ENCODE data around the gene MRPL9. TPM values are rescaled to one million over a fixed set of nuclear protein-coding genes. Genes with fewer than 3 reads are reported as not detected.

MRPL9 gene
- total RNA-seq, result 40.7 TPM
- 54.7 TPM for polyA plus RNA-seq

GRCh38 chr1:151762941-151763921 lies at the start of gene MRPL9:
Gene MRPL9, minus strand, starts transcription at chr1:151763496. Its CDS starts 17 bp downstream, at chr1:151763479.
- DNase-seq (ENCODE audit: extremely low spot score), result peak; percentile 46
- under 1% methylated on average over 68 of the region's 68 CpGs for WGBS
- Histone ChIP-seq H3K4me1 (ENCODE audit: insufficient read depth) (no peaks in the 10 kb centered on the region), H3K36me3 (ENCODE audit: insufficient read depth) (peaks cover 2% of the 10 kb centered on the region), H3K4me3 (ENCODE audit: low read depth, low read length) (peak within 1 kb of the TSS; percentile 90), H3K27ac (ENCODE audit: low read depth) (peak within 1 kb of the TSS; percentile 94)

- H3K27ac ChIP-seq (ENCODE audit: low read depth), result no peak overlapping the region
- no peaks in the 10 kb centered on the region for H3K4me1 ChIP-seq (ENCODE audit: insufficient read depth)
- H3K36me3 ChIP-seq (ENCODE audit: insufficient read depth), result no peaks in the 10 kb centered on the region
- H3K4me3 ChIP-seq (ENCODE audit: low read depth, low read length), result no peak overlapping the region
- 79% methylated on average over 9 of the region's 9 CpGs for WGBS
- no peak for DNase-seq (ENCODE audit: extremely low spot score)
Measured at GRCh38 chr1:151811181-151811580, 47.9 kb upstream of the MRPL9 start.

GRCh38 chr1:151809985-151810556 lies 46.8 kb upstream of the MRPL9 start:
- Histone ChIP-seq H3K4me3 (ENCODE audit: low read depth, low read length) (no peak overlapping the region), H3K27ac (ENCODE audit: low read depth) (no peak overlapping the region), H3K4me1 (ENCODE audit: insufficient read depth) (no peaks in the 10 kb centered on the region), H3K36me3 (ENCODE audit: insufficient read depth) (no peaks in the 10 kb centered on the region)
- WGBS, result 89% methylated on average over 1 of the region's 1 CpG
- no peak for DNase-seq (ENCODE audit: extremely low spot score)

GRCh38 chr1:151809290-151809984 lies 46.1 kb upstream of the MRPL9 start:
- Histone ChIP-seq H3K4me3 (ENCODE audit: low read depth, low read length) (no peak overlapping the region), H3K27ac (ENCODE audit: low read depth) (no peak overlapping the region), H3K36me3 (ENCODE audit: insufficient read depth) (no peaks in the 10 kb centered on the region), H3K4me1 (ENCODE audit: insufficient read depth) (no peaks in the 10 kb centered on the region)
- no peak for DNase-seq (ENCODE audit: extremely low spot score)
- WGBS, result 56% methylated on average over 8 of the region's 8 CpGs

- Histone ChIP-seq H3K36me3 (ENCODE audit: insufficient read depth) (no peaks in the 10 kb centered on the region), H3K4me1 (ENCODE audit: insufficient read depth) (no peaks in the 10 kb centered on the region), H3K27ac (ENCODE audit: low read depth) (no peak overlapping the region), H3K4me3 (ENCODE audit: low read depth, low read length) (no peak overlapping the region)
- WGBS, result 75% methylated on average over 1 of the region's 1 CpG
- no peak for DNase-seq (ENCODE audit: extremely low spot score)
Measured at GRCh38 chr1:151807766-151808165, 44.5 kb upstream of the MRPL9 start.

GRCh38 chr1:151807131-151807530 lies 43.8 kb upstream of the MRPL9 start:
- Histone ChIP-seq H3K4me3 (ENCODE audit: low read depth, low read length) (no peak overlapping the region), H3K36me3 (ENCODE audit: insufficient read depth) (no peaks in the 10 kb centered on the region), H3K4me1 (ENCODE audit: insufficient read depth) (no peaks in the 10 kb centered on the region), H3K27ac (ENCODE audit: low read depth) (no peak overlapping the region)
- no peak for DNase-seq (ENCODE audit: extremely low spot score)
- 74% methylated on average over 5 of the region's 5 CpGs for WGBS

- no peak overlapping the region for H3K27ac ChIP-seq (ENCODE audit: low read depth)
- no peaks in the 10 kb centered on the region for H3K36me3 ChIP-seq (ENCODE audit: insufficient read depth)
- no peaks in the 10 kb centered on the region for H3K4me1 ChIP-seq (ENCODE audit: insufficient read depth)
- no peak for DNase-seq (ENCODE audit: extremely low spot score)
- no peak overlapping the region for H3K4me3 ChIP-seq (ENCODE audit: low read depth, low read length)
- 80% methylated on average over 7 of the region's 7 CpGs for WGBS
Measured at GRCh38 chr1:151806170-151806569, 42.9 kb upstream of the MRPL9 start.

GRCh38 chr1:151805066-151805820 lies 41.9 kb upstream of the MRPL9 start, which contains the start of gene LINGO4:
Gene LINGO4, minus strand, starts transcription at chr1:151805419. Its CDS starts 2,715 bp downstream, at chr1:151802704.
- Histone ChIP-seq H3K4me3 (ENCODE audit: low read depth, low read length) (no peak within 1 kb of the TSS), H3K36me3 (ENCODE audit: insufficient read depth) (no peaks in the 10 kb centered on the region), H3K27ac (ENCODE audit: low read depth) (no peak within 1 kb of the TSS), H3K4me1 (ENCODE audit: insufficient read depth) (no peaks in the 10 kb centered on the region)
- WGBS, result 39% methylated on average over 12 of the region's 12 CpGs
- no peak for DNase-seq (ENCODE audit: extremely low spot score)

GRCh38 chr1:151803915-151804314 lies 40.6 kb upstream of the MRPL9 start:
- no peaks in the 10 kb centered on the region for H3K36me3 ChIP-seq (ENCODE audit: insufficient read depth)
- H3K4me1 ChIP-seq (ENCODE audit: insufficient read depth), result no peaks in the 10 kb centered on the region
- H3K27ac ChIP-seq (ENCODE audit: low read depth), result no peak overlapping the region
- WGBS, result 96% methylated on average over 3 of the region's 3 CpGs
- no peak for DNase-seq (ENCODE audit: extremely low spot score)
- H3K4me3 ChIP-seq (ENCODE audit: low read depth, low read length), result no peak overlapping the region

- no peak overlapping the region for H3K27ac ChIP-seq (ENCODE audit: low read depth)
- DNase-seq (ENCODE audit: extremely low spot score), result no peak
- no peaks in the 10 kb centered on the region for H3K4me1 ChIP-seq (ENCODE audit: insufficient read depth)
- no peak overlapping the region for H3K4me3 ChIP-seq (ENCODE audit: low read depth, low read length)
- H3K36me3 ChIP-seq (ENCODE audit: insufficient read depth), result no peaks in the 10 kb centered on the region
Measured at GRCh38 chr1:151803164-151803563, 39.9 kb upstream of the MRPL9 start.

GRCh38 chr1:151802372-151802771 lies 39.1 kb upstream of the MRPL9 start:
- WGBS, result 89% methylated on average over 5 of the region's 5 CpGs
- DNase-seq (ENCODE audit: extremely low spot score), result no peak
- Histone ChIP-seq H3K36me3 (ENCODE audit: insufficient read depth) (no peaks in the 10 kb centered on the region), H3K4me3 (ENCODE audit: low read depth, low read length) (no peak overlapping the region), H3K4me1 (ENCODE audit: insufficient read depth) (no peaks in the 10 kb centered on the region), H3K27ac (ENCODE audit: low read depth) (no peak overlapping the region)

GRCh38 chr1:151801846-151802245 lies 38.5 kb upstream of the MRPL9 start:
- Histone ChIP-seq H3K4me3 (ENCODE audit: low read depth, low read length) (no peak overlapping the region), H3K36me3 (ENCODE audit: insufficient read depth) (no peaks in the 10 kb centered on the region), H3K4me1 (ENCODE audit: insufficient read depth) (no peaks in the 10 kb centered on the region), H3K27ac (ENCODE audit: low read depth) (no peak overlapping the region)
- 79% methylated on average over 7 of the region's 7 CpGs for whole genome bisulfite sequencing
- no peak for DNase-seq (ENCODE audit: extremely low spot score)

- Histone ChIP-seq H3K4me3 (ENCODE audit: low read depth, low read length) (no peak overlapping the region), H3K27ac (ENCODE audit: low read depth) (no peak overlapping the region), H3K36me3 (ENCODE audit: insufficient read depth) (no peaks in the 10 kb centered on the region), H3K4me1 (ENCODE audit: insufficient read depth) (no peaks in the 10 kb centered on the region)
- WGBS, result 91% methylated on average over 12 of the region's 12 CpGs
- DNase-seq (ENCODE audit: extremely low spot score), result no peak
Measured at GRCh38 chr1:151801310-151801820, 38.1 kb upstream of the MRPL9 start.

Data from urinary bladder (tissue), 4 donors.